Caki2 (cell line): Measurements from ENCODE around the gene GSAP. TPM values are rescaled to one million over a fixed set of nuclear protein-coding genes. Genes with fewer than 3 reads are reported as not detected.

Experiments used
- DNase-seq: peaks from one replicate; pipeline ENCODE4 v3.0.0-alpha.2; 2015; ENCODE audit warnings: low read depth
- in situ Hi-C: cut with HindIII; loops from 2 replicates; pipeline ENCODE4 v1.10.0; 2016; ENCODE audit warnings: low sequenced_read_pairs, low pct_unique_long_range_greater_than_20kb, mixed read lengths
- total RNA-seq: library from RNA; depleted of rRNA; stranded (reverse); fragments of >200 nt; shearing (Covaris generic); gene quantifications from 2 replicates; pipeline ENCODE4 v1.2.3, GENCODE V29; 2014; ENCODE audit warnings: low replicate concordance

GSAP gene
- total RNA-seq, 1 experiment from 2014 or later, result 11.7 TPM

DNA sequence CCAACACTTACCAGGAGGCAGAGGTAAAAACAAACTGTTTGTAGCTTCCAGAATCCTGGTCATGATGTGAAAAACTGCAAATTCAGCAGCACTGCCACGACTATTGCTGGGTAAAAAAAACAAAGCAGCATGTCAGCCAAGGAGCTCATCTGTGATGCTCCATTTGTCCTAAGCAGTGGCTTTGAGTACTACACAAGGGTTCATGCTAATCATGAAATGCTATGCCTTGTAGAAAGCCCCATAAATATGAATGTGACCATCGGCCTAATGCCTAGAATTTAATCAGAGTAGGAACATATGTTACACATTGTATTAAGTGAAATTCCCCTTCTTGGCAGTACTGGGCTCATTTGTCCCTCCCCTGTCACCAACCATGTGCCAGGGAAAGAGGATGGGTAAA lies 95.4 kb downstream of the GSAP start:
- DNase-seq, result no peak
- in situ Hi-C loops, result no loop called here

DNA sequence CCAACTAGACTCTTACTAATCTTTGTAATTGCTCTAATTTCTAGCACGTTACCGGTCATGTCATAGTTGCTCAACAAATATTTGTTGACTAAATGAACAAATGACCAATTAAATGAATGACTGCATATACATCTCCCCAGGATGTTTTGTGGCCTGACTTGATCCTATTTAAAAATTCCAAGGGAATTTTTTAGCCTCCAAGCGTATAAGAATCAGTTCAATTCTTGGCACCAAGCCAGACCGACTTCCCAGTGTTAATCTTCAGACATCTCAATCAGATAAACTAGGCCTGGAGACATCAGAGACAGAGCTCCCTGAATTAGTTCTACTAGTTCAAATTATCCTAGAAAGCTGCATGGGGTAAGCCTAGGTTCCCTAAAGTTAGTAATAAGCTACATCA lies 96.0 kb downstream of the GSAP start:
- in situ Hi-C loops, result no loop called here
- no peak for DNase-seq

DNA sequence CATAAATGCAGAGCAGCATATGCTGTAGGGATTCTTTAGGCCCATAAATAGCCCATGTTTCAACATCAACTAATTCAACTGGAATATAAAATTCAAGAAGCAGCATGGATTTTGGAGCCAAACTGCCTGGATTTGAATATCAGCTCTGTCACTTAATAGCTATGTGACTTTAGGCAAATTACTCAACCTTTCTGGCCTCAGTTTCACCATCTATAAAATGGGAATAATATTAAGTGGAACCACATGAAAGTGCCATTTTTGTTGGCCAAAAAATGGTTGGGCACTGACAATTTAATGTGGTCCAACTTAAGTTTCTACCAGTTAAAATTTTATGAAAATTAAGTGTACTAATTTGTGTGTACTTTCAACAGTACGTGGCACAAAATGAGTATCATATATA lies 98.1 kb downstream of the GSAP start:
- in situ Hi-C loops, result no loop called here
- no peak for DNase-seq

DNA sequence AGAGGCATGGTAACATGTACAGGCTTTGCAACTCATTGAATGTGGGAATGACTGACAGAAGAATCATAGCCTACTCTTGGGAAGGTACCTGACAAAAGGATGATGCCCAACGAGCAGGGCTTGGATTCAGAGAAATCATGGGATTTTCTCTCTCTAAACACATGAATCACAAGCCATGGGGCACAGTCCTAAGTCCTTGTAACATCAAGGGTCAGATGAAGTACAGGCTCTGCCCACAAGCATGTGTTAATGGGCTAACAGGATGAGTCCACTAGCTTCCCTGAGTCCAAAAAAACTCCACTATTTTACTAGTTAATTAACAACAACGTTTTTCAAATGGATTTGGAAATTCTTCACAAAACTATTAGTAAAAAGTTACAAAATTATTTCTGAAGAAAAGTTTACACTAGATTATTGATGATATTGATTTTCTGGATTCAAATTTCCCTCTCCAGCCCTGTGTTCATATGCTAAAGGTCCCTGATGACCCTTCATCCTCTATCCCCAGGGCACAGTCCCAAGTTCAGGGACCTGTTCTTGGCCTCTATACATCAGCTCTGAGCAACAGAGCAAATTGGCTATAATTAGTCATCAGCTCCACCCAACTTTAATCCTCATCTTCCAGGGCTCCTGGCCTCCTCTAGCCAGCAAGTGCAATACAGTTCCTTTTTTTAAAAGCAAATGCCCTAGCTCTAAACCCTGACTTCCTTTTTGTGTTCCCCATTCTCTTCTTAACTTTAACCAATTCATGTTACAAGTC lies 99.8 kb downstream of the GSAP start:
- no peak for DNase-seq
- in situ Hi-C loops, result no loop called here

DNA sequence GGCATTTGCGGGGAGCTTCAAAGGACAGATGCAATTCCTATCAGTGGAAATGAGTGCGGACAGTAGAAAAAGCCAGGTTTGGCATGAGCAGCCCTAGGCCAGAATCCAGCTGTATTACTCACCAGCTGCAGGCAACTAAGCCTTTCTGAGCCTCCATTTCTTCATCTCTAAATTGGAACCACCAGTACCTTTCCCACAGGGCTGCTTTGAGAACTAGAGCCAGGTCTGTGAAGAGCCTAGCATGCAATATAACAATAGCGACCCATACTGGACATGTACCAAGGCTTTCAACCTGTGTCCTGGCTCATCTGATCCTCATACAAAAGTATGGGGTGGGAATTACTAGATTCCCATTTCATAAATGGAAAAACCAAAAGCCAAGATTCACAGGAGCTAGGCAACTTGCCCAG lies 101.0 kb downstream of the GSAP start:
- DNase-seq, result no peak
- in situ Hi-C loops, result no loop called here

DNA sequence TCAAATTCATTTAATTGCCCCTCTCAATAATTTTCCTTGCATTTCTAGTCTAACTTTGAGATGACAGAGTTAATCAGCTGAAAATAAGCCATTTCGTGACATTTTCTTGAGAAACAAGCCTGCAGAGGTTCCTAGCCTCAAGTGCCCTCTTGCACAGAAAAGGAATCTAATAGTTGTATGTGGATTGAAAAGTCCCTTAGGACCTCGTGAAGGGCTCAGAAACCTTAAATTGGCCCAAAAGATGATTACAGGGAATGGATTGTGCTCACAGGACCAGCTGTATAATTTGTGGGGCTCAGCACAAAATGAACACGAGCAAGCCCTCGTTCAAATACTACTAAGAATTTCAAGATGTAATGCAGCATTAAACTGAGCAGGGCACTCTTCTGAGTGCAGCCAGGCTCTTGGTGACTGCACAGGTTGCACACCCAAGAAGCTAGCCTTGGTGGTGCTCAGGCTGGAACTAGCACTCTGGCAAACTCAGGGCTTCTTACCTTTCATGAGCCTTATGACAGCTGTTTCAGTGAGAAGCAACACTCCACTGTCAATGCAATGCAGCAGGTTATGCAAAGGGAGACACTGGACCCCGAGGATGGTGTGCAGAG lies 102.2 kb downstream of the GSAP start:
- DNase-seq, result no peak
- in situ Hi-C loops, result no loop called here

DNA sequence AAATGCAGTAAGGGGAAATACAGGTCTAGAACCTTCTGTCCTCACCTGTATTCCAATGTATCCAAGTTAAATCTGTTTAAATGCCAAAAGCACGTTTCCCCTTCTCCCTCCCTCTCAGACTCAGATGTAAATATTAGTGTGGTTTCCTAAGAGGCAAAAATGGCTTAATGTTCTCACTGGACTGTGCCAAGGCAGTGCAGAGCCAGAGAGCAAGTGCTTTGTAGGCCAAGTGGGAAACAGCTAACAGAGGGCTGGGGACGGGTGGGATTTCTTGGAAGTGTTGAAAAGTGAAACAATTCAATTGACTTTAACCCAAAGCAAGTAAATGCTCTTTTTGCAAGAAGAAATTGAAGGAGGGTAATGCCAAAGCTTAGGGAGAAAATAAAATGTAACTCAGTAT lies 103.1 kb downstream of the GSAP start:
- no peak for DNase-seq
- in situ Hi-C loops, result no loop called here

DNA sequence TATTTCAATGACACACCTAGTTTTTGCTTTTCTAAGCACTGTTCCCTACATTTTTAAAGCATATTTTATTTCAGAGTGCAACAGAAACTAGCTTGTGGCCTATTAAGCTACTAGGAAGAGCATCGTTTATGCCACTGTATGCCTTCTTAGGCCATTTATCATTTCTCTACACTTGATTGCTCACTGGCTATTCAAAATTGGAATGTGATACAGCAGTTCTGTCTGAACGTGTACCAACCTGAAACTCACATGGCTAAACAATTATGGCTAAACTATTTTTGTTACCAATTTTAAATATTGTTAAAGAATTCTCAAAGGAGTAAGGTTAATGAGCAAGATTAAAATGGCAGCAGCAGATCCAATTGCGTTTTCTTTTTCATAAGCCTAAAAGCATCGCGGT lies 105.2 kb downstream of the GSAP start:
- in situ Hi-C loops, result no loop called here
- DNase-seq, result no peak

DNA sequence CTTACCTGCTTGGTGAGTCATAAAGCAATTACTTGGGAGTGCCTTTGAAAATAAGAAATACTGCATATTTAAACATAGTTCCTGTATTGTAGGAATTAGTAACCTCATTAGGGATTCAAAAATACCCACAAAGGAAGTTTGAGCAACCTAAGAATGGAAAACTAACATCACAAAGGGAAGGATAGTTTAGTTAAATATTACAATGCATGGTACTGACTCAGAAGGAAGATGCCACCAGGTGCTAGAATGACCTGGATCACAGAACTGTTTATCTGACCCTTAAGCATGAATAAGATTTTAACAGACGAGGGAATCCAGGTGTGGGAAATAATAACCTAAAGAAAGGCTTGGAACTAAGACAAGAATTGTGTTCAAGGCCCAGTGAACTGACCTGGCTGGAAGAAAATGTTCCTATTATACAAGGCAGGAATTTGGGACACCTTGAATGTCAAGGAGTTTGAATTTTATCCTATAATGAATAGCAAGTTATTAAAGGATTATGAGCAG lies 106.4 kb downstream of the GSAP start:
- in situ Hi-C loops, result no loop called here
- peak; percentile 61 for DNase-seq

DNA sequence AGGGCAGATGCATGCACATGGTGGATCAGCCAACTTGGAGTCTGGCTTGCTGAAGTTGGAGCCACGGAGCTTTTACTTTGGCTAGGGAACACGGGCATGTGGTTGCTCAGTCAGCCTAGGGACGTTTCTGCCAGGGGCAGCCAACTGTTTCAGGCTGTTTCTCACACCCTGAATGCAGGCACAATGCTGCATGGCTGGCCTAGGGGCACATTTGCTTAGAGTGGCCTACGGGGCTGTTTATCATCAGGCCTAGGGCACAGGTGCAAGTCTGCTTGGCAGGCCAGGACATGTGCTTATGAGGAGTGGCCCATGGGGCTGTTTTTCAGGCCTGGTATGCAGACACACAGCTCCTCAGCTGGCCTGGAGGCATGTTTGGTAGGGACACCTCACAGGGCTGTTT lies 107.4 kb downstream of the GSAP start:
- DNase-seq, result no peak
- in situ Hi-C loops, result no loop called here

DNA sequence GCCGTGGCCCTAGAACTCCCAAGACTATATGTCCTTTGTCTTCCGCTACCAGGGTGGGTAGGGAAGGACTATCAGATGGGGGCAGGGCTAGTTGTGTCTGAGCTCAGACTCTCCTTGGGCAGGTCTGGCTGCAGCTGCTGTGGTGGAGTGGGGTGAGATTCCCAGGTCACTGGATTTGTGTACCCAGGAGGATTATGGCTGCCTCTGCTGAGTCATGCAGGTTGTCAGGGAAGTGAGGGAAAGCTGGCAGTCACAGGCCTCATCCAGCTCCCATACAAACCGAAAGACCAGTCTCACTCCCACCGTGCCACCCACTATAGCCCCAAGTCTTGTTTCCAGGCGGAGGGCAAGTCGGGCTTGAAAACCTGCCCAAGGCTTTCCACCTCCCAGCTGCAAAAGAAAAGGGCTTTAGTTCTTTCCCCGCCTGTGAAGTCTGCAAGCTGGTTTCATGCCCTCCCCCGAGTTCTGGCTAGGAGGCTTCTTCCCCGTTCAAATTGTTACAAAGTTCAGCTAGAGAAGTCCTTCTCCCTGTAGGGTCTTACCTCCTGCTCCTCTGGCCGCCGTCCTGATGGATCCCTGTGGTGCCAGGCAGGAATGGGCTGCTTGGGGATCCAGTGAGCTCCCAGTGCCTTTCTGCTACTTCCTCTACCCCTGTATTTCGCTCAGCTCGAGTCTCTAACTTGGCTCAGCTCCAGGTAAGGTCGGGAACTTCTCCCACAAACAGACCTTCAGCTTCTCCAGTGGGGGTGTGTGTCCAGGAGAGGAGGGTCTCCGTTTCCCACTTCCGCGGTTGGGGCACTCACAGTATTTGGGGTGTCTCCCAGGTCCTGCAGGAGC lies 109.7 kb downstream of the GSAP start:
- in situ Hi-C loops, result no loop called here
- no peak for DNase-seq

DNA sequence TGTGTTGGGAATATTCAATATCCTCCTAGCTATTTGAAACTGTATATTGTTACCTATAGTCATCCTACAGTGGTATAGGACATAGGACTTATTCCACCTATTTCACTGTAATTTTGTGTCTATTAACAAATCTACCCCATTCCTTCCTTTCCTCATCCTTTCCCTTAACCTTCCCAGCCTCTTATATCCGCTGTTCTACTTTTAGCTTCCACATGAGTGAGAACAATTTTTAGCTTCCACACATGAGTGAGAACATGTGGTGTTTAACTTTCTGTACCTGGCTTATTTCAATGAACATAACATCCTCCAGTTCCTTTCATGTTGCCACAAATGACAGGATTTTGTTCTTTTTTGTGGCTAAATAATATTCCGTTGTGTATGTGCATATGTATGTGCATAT lies 120.6 kb downstream of the GSAP start:
- in situ Hi-C loops, result no loop called here
- DNase-seq, result no peak

DNA sequence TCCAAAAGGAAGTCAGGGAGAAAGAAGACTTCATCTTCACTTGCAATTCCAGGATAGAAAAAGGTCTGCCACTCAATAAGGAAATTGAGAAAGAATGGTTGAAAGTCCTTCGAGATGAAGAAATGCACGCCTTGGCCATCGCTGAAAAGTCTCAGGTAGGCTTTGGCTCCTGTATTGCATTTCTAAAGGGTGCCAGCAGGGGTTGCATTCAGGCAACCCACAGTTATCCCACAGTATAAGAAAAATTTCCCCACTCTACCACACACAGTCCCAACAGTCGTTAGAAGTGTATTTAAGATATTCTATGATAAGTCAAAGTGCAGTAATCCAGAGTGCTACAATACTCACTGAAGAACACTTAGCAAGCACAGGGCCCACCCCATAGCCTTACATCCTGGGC lies 123.1 kb downstream of the GSAP start:
- no peak for DNase-seq
- in situ Hi-C loops, result no loop called here

DNA sequence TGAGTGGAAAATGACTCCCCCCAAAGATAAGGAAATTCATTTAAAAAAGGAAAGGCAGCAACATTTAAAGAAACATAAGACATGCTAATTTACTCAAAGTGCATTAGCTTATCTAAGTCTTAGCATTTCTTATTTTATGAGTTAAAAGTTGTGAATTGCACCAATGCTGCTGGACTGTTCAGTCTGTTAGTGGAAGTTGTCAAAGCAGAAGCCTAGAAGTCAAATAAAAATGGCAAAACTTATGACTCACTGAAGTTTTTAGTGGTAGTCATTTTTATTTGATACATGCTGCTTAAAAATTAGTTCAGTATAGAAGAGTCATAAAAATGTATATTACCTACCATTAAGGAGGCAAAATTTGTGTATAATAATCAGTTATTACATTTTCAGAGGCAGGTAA lies 125.7 kb downstream of the GSAP start:
- DNase-seq, result no peak
- in situ Hi-C loops, result no loop called here

DNA sequence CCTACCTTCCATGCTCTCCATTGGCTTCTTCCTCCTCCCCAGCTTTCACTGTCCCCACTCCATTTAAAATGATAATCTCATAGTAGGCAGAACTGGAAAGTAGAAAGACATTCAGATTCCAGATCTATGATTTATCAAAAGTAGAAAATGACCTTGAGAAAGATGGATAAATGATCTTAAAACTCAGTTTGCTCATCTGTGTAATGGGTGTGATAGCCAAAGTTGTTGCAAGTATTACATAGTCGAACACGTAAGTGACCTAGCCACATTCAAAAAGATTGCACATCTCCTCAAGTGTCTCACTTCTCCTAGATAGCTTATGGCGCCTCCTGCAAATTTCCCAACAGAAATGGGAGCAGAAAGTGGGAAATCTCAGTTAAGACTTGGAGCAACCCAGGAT lies 126.8 kb downstream of the GSAP start:
- in situ Hi-C loops, result no loop called here
- DNase-seq, result no peak

DNA sequence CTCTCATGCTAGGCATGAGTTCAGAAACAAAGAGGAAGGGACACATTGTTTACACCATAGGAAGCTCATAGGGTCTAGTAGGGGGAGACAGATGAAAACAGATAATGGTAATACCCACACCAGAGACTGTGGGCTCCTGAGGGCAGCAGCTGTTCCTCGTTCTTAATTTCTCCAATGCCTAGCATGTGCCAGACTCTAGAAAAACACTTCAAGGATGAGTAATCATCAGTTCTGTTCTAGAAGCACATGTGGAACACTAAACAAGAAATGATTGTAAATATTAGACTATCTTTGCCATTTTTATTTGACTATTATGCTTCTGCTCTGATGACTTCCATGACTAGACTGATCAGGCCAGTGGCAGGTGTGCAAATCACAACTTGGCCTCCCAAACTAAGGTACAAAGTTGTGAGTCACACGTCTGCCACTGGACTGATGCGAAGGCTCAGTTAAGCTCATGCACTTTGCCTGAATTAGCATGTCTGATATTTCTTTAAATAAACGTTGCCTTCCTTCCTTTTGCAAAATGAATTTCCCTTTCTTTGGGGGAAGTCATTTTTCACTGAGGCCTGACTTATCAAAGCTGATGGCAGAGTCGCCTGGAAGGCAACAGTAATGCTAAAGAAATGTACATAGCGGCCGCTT lies 127.4 kb downstream of the GSAP start:
- no peak for DNase-seq
- in situ Hi-C loops, result no loop called here

DNA sequence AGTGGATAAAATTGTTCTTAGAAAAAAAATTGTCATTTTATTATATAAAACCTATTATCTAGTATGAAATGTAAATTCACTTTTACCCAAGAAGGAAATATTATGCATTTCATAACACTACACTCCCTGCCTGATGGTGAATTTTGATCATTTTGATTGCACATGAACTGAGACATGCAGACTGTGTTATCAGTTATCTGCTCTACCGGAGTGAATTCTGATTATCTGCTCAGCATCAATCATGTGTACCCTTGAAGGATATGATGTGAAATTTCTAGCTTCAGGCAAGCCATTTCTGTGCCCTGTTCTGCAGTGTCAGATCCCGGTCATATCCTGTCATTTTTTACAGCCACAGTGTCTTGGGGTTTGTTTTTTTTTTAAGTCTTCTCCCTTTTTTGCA lies 131.5 kb downstream of the GSAP start:
- DNase-seq, result no peak
- in situ Hi-C loops, result no loop called here

DNA sequence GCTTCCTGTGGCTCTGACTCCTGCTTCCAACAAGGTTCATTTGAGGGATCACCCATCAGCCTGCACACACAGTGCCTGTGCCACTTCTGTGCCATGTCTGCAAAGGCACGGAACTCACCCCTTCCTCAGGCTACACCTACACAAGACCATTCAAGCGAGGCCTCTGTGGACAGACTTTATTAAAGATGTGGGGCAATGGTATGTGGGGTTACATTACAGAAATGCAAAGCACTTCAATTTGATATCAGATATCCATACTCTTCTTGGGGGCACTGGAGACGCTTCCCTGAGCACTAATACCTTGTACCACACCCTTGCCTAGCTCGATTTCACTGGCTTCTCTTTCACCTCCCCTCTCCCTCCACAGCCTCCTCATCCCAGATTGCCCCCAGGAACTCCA lies 132.1 kb downstream of the GSAP start:
- in situ Hi-C loops, result no loop called here
- DNase-seq, result no peak

DNA sequence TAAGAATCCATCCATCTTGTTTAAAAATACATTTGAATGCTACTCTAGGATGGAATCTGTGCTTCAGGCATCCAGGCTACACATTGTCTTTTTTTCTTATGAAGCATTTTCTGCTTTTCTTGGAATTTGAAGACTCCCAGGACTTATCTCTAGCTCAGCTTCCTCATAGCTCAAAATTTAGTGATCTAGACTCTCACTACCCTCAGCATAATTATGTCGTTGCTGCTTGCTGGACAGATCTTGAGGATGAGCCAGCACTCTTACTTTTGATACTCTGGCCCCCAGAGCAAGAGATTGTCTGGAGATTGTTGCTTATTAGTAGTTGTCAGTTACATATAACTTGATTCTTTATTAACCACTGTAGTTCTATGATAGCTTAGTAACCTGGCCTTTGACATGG lies 133.3 kb downstream of the GSAP start:
- in situ Hi-C loops, result no loop called here
- DNase-seq, result no peak
